HG03196 (cell line): ENCODE measurements around the gene ADD3.

Experiments
- ATAC-seq: cut with Tn5 transposase; IDR thresholded peaks from one replicate; pipeline ENCODE4 v1.9.1; 2021; ENCODE audit not compliant: unreplicated experiment

Gene ADD3

GRCh38 chr10:110172155-110172554, 164.4 kb downstream of the ADD3 start:
- ATAC-seq: no peak

- ATAC-seq: no peak
These were observed 166.4 kb downstream of the ADD3 start for GRCh38 chr10:110174201-110174600.

GRCh38 chr10:110174816-110175215, 167.0 kb downstream of the ADD3 start:
- no peak for ATAC-seq

GRCh38 chr10:110175406-110175805, 167.6 kb downstream of the ADD3 start:
- ATAC-seq: no peak

GRCh38 chr10:110176141-110177030, 168.6 kb downstream of the ADD3 start:
- ATAC-seq: no peak

- no peak for ATAC-seq
These were observed 171.4 kb downstream of the ADD3 start for GRCh38 chr10:110179220-110179619.

GRCh38 chr10:110181451-110181850, 173.7 kb downstream of the ADD3 start:
- ATAC-seq: no peak

- no peak for ATAC-seq
These were observed 174.1 kb downstream of the ADD3 start for GRCh38 chr10:110181911-110182310.

- ATAC-seq: no peak
These were observed 176.6 kb downstream of the ADD3 start for GRCh38 chr10:110184398-110184797.
